ENCODE data around the gene KBTBD6.
"Not testable (repeated sequence)": the region's sequence is repeated elsewhere in the genome, so short reads cannot be mapped to it uniquely, and the experiment has no call there.

Gene KBTBD6

DNA sequence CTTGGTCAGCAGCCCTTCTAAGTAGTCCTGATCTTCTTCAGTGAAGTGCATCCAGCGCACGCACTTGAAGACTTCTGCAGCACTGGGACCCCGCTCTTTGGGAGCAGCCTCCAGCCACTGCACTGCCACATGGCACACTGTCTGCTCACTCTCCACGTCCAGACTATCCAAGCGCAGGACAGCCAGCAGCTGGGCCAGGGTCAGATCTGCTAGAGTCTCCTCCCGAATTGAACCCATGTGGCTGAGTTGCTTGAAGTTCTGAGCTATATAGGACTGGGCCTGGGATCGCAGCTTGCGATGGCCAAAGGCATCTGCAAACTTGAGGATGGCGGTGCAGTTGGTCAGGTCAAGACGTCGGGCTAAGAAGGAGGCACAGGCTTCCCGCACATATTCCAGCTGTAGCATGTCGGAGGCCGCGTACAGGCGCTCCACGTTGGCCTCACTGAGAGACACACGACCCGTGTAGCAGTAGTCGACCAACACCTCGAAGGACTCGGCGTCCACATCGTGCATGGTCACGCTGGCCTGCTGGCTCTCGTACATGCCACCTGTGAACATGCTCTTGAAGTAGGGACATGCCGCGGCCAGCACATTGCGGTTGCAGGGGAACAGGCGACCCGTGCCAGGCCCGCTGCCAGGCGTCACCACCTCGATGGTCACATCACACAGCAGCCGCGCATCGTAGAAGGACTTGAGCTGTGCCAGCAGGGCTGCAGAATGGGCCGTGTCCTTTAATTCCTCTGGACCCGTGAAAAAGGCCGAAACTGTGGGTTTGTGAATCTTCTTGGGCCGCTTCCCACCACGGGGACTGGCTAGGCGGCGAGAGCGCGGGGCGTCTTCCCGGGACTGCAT lies 716 bp downstream of the KBTBD6 start:
- DNase-seq, result not testable (repeated sequence)

DNA sequence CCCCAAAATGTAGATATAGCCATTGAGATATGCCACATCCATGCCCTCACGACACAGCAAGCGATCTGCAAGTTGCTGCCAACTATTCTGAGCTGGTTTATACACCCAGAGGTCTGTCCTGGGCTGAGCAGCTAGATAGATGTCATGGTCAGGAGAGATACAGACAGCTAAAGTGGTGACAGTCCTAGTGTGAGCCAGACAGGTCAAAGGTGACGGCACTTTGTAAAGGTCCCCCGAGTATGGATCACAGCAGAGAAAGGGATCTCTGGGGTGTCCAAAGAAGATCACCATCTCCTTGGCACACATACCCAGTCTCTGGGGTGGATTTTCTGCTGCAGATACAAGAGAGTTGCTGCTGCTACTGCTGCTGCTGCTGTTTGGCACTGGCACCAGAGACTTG lies 1.4 kb downstream of the KBTBD6 start:
- DNase-seq, result not testable (repeated sequence)

DNA sequence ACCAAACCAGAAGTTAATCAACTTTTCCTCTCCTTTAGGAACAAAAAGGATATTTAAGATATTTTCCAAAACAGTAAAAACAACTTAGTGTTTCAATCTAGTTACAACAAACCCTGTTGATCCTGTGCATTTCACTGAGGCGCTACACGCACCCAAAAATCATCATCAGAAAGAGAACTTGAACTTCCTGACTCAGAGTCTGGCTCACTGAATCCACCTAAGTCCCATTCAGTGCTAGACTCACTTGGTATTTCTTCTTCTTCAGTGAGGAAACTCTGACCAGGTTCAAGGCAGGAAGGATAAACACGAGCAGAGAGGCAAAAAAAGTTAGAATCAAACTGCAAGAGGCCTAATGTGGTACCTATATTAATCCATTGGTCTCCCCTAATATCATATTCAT lies 2.2 kb downstream of the KBTBD6 start:
- no peak for DNase-seq

- no peak for DNase-seq
Measured at GRCh38 chr13:41127701-41128100, 4.9 kb downstream of the KBTBD6 start.

GRCh38 chr13:41122838-41123237 lies 9.8 kb downstream of the KBTBD6 start:
- DNase-seq, result no peak

DNA sequence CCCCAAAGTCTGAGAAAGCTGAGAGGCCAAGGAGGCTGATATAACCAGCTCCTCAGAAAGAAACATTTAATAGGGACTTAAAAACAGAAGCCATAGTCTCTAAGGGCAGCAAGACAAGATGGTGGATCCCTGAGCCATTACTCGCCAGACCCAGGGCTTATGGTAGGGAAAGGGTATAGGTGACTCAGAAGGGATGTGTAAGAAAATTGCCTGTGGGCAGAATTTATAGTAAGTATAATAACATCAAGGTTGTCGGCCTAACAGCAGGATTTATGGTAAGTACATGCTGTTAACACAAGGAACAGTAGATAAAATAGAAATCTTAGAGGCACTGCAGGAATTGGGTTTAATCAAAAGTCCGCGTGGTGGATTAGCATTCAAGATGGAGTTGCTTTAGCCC lies 14.7 kb downstream of the KBTBD6 start:
- no peak for DNase-seq

GRCh38 chr13:41111454-41111853 lies 21.1 kb downstream of the KBTBD6 start:
- DNase-seq, result peak; percentile 2

- no peak for DNase-seq
Measured at GRCh38 chr13:41107584-41108014, 25.0 kb downstream of the KBTBD6 start.

DNA sequence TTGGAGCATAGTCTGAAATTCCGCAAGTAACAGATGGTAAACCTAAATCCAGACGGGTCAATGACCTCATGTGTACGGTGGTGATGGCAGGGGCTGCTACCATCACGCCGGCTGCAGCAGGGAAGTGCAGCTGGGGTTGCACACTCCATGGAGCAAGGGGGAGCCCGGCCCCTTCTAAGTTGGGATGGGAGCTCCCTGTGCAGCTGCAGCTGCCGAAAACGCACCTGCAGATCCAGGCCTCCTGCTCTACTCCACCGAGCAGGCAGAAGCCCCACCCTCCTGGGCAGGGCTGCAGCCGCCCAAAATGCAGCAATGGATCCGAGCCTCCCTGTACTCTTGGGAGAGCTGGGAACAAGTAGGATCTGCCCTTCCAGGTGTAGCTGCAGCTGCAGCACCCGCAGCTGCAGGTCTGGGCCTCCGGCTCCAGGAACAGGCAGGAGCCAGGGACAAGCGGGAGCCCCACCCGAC lies 25.5 kb downstream of the KBTBD6 start:
- DNase-seq, result no peak

GRCh38 chr13:41099986-41100385 lies 32.6 kb downstream of the KBTBD6 start:
- DNase-seq, result no peak

GRCh38 chr13:41098761-41099160 lies 33.8 kb downstream of the KBTBD6 start:
- DNase-seq, result no peak

- DNase-seq, result not testable (repeated sequence)
Measured at GRCh38 chr13:41095681-41096080, 36.9 kb downstream of the KBTBD6 start.

DNA sequence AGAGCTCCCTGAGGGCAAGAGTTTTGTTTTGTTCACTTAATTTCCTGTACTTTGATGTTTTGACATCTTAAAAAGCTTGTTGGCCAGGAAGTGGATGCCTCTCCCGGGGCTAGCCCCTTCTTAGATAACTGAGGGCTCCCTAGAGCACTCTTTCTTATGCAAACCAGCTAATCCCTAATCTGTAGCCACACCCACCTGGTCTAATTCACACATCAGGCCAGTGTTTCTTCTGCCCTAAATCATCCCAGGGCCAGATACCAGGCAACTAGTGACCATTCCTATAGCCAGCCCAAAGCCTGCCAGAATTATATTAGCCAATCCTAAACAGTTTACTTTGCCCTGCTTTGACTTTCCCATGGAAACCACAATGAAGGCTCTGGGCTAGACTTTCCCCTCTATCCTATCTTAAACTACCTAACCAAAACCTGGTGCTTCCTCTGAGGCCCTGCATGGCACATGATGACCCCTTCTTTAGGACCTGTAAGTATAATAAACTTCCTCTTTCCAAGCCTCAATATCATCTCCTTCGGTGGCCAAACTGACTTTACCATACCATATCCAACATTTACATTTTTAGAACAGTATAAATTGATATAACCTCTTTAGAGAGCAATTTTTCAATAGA lies 46.5 kb downstream of the KBTBD6 start:
- DNase-seq, result no peak

- DNase-seq, result no peak
Measured at GRCh38 chr13:41079725-41080124, 52.9 kb downstream of the KBTBD6 start.

Measured in DMS79 (cell line).